Measurements from ENCODE around the gene MPPE1.
"Not testable (repeated sequence)": the region's sequence is repeated elsewhere in the genome, so short reads cannot be mapped to it uniquely, and the experiment has no call there.

MPPE1 gene

GRCh38 chr18:11860594-11861450 is 47.3 kb downstream of the MPPE1 start:
- Histone ChIP-seq H3K4me1 (ENCODE audit: control insufficient read depth, low read depth, low read length) (peaks cover 9% of the 10 kb centered on the region), H3K9me3 (ENCODE audit: control insufficient read depth, low read depth, low read length) (no peaks in the 10 kb centered on the region), H3K27ac (ENCODE audit: low read length) (no peak overlapping the region), H3K27me3 (ENCODE audit: control insufficient read depth, insufficient read depth, low read length) (no peaks in the 10 kb centered on the region), H3K9ac (ENCODE audit: low read length) (no peak overlapping the region), H3K36me3 (ENCODE audit: control insufficient read depth, low read depth, low read length) (no peaks in the 10 kb centered on the region), H3K4me3 (ENCODE audit: low read length) (no peak overlapping the region)

- no peaks in the 10 kb centered on the region for H3K27me3 ChIP-seq (ENCODE audit: control insufficient read depth, insufficient read depth, low read length)
- H3K9ac ChIP-seq (ENCODE audit: low read length): no peak overlapping the region
- no peaks in the 10 kb centered on the region for H3K9me3 ChIP-seq (ENCODE audit: control insufficient read depth, low read depth, low read length)
- no peaks in the 10 kb centered on the region for H3K36me3 ChIP-seq (ENCODE audit: control insufficient read depth, low read depth, low read length)
- H3K27ac ChIP-seq (ENCODE audit: low read length): no peak overlapping the region
- H3K4me3 ChIP-seq (ENCODE audit: low read length): no peak overlapping the region
- H3K4me1 ChIP-seq (ENCODE audit: control insufficient read depth, low read depth, low read length): peaks cover 9% of the 10 kb centered on the region
Observed at GRCh38 chr18:11859903-11860407, 48.2 kb downstream of the MPPE1 start.

GRCh38 chr18:11859282-11859830 is 48.8 kb downstream of the MPPE1 start:
- H3K4me1 ChIP-seq (ENCODE audit: control insufficient read depth, low read depth, low read length): peaks cover 9% of the 10 kb centered on the region
- no peak overlapping the region for H3K4me3 ChIP-seq (ENCODE audit: low read length)
- no peak overlapping the region for H3K27ac ChIP-seq (ENCODE audit: low read length)
- H3K9me3 ChIP-seq (ENCODE audit: control insufficient read depth, low read depth, low read length): no peaks in the 10 kb centered on the region
- H3K27me3 ChIP-seq (ENCODE audit: control insufficient read depth, insufficient read depth, low read length): no peaks in the 10 kb centered on the region
- no peaks in the 10 kb centered on the region for H3K36me3 ChIP-seq (ENCODE audit: control insufficient read depth, low read depth, low read length)
- no peak overlapping the region for H3K9ac ChIP-seq (ENCODE audit: low read length)

GRCh38 chr18:11857177-11857887 is 50.8 kb downstream of the MPPE1 start:
- peak overlapping the region; percentile 19 for H3K9ac ChIP-seq (ENCODE audit: low read length)
- H3K4me1 ChIP-seq (ENCODE audit: control insufficient read depth, low read depth, low read length): peaks cover 12% of the 10 kb centered on the region
- no peaks in the 10 kb centered on the region for H3K36me3 ChIP-seq (ENCODE audit: control insufficient read depth, low read depth, low read length)
- no peaks in the 10 kb centered on the region for H3K27me3 ChIP-seq (ENCODE audit: control insufficient read depth, insufficient read depth, low read length)
- peak overlapping the region; percentile 36 for H3K27ac ChIP-seq (ENCODE audit: low read length)
- H3K9me3 ChIP-seq (ENCODE audit: control insufficient read depth, low read depth, low read length): no peaks in the 10 kb centered on the region
- peak overlapping the region; percentile 3 for H3K4me3 ChIP-seq (ENCODE audit: low read length)

GRCh38 chr18:11854554-11854953 is 53.6 kb downstream of the MPPE1 start:
- peaks cover 18% of the 10 kb centered on the region for H3K4me1 ChIP-seq (ENCODE audit: control insufficient read depth, low read depth, low read length)
- not testable (repeated sequence) for H3K27ac ChIP-seq (ENCODE audit: low read length); H3K27me3 ChIP-seq (ENCODE audit: control insufficient read depth, insufficient read depth, low read length)

GRCh38 chr18:11851806-11852337 is 56.2 kb downstream of the MPPE1 start:
- Histone ChIP-seq H3K9me3 (ENCODE audit: control insufficient read depth, low read depth, low read length) (no peaks in the 10 kb centered on the region), H3K4me1 (ENCODE audit: control insufficient read depth, low read depth, low read length) (peaks cover 10% of the 10 kb centered on the region), H3K27ac (ENCODE audit: low read length) (peak overlapping the region; percentile 89), H3K9ac (ENCODE audit: low read length) (peak overlapping the region; percentile 94), H3K27me3 (ENCODE audit: control insufficient read depth, insufficient read depth, low read length) (no peaks in the 10 kb centered on the region), H3K4me3 (ENCODE audit: low read length) (peak overlapping the region; percentile 96), H3K36me3 (ENCODE audit: control insufficient read depth, low read depth, low read length) (no peaks in the 10 kb centered on the region)

More at GRCh38 chr18:11854554-11854953, 53.6 kb downstream of the MPPE1 start:
- not testable (repeated sequence) for H3K36me3 ChIP-seq (ENCODE audit: control insufficient read depth, low read depth, low read length); H3K9ac ChIP-seq (ENCODE audit: low read length); H3K9me3 ChIP-seq (ENCODE audit: control insufficient read depth, low read depth, low read length); H3K4me3 ChIP-seq (ENCODE audit: low read length)

GRCh38 chr18:11851146-11851805 is 56.8 kb downstream of the MPPE1 start, which contains the start of gene CHMP1B:
TSS of gene CHMP1B (plus strand) at chr18:11851413. CDS start at chr18:11851512, 99 bp downstream.
- peak within 1 kb of the TSS; percentile 89 for H3K27ac ChIP-seq (ENCODE audit: low read length)
- peak within 1 kb of the TSS; percentile 94 for H3K9ac ChIP-seq (ENCODE audit: low read length)
- peak within 1 kb of the TSS; percentile 96 for H3K4me3 ChIP-seq (ENCODE audit: low read length)

GRCh38 chr18:11850821-11851145 is 57.3 kb downstream of the MPPE1 start:
- Histone ChIP-seq H3K36me3 (ENCODE audit: control insufficient read depth, low read depth, low read length) (no peaks in the 10 kb centered on the region), H3K27me3 (ENCODE audit: control insufficient read depth, insufficient read depth, low read length) (no peaks in the 10 kb centered on the region), H3K27ac (ENCODE audit: low read length) (peak overlapping the region; percentile 83), H3K4me1 (ENCODE audit: control insufficient read depth, low read depth, low read length) (peaks cover 9% of the 10 kb centered on the region), H3K4me3 (ENCODE audit: low read length) (peak overlapping the region; percentile 96), H3K9ac (ENCODE audit: low read length) (peak overlapping the region; percentile 94), H3K9me3 (ENCODE audit: control insufficient read depth, low read depth, low read length) (no peaks in the 10 kb centered on the region)

More at GRCh38 chr18:11851146-11851805, 56.8 kb downstream of the MPPE1 start, which contains the start of gene CHMP1B:
- no peaks in the 10 kb centered on the region for H3K27me3 ChIP-seq (ENCODE audit: control insufficient read depth, insufficient read depth, low read length)
- H3K4me1 ChIP-seq (ENCODE audit: control insufficient read depth, low read depth, low read length): peaks cover 9% of the 10 kb centered on the region
- H3K9me3 ChIP-seq (ENCODE audit: control insufficient read depth, low read depth, low read length): no peaks in the 10 kb centered on the region
- no peaks in the 10 kb centered on the region for H3K36me3 ChIP-seq (ENCODE audit: control insufficient read depth, low read depth, low read length)

GRCh38 chr18:11849841-11850634 is 58.1 kb downstream of the MPPE1 start:
- no peak overlapping the region for H3K27ac ChIP-seq (ENCODE audit: low read length)
- peaks cover 9% of the 10 kb centered on the region for H3K4me1 ChIP-seq (ENCODE audit: control insufficient read depth, low read depth, low read length)
- H3K4me3 ChIP-seq (ENCODE audit: low read length): peak overlapping the region; percentile 96
- H3K36me3 ChIP-seq (ENCODE audit: control insufficient read depth, low read depth, low read length): no peaks in the 10 kb centered on the region
- H3K9ac ChIP-seq (ENCODE audit: low read length): peak overlapping the region; percentile 94
- H3K9me3 ChIP-seq (ENCODE audit: control insufficient read depth, low read depth, low read length): no peaks in the 10 kb centered on the region
- no peaks in the 10 kb centered on the region for H3K27me3 ChIP-seq (ENCODE audit: control insufficient read depth, insufficient read depth, low read length)

GRCh38 chr18:11849279-11849678 is 58.8 kb downstream of the MPPE1 start:
- peaks cover 9% of the 10 kb centered on the region for H3K4me1 ChIP-seq (ENCODE audit: control insufficient read depth, low read depth, low read length)
- H3K27ac ChIP-seq (ENCODE audit: low read length): no peak overlapping the region
- no peaks in the 10 kb centered on the region for H3K36me3 ChIP-seq (ENCODE audit: control insufficient read depth, low read depth, low read length)
- no peak overlapping the region for H3K9ac ChIP-seq (ENCODE audit: low read length)
- no peaks in the 10 kb centered on the region for H3K27me3 ChIP-seq (ENCODE audit: control insufficient read depth, insufficient read depth, low read length)
- no peak overlapping the region for H3K4me3 ChIP-seq (ENCODE audit: low read length)
- no peaks in the 10 kb centered on the region for H3K9me3 ChIP-seq (ENCODE audit: control insufficient read depth, low read depth, low read length)

Measured in iPS-18a (cell line).